Activated CD8-positive, alpha-beta memory T cell treated with anti-CD3 and anti-CD28 coated beads for 48 hours (primary cell): Measurements from ENCODE around the gene SRGAP2B.
"Not testable (repeated sequence)": the region's sequence is repeated elsewhere in the genome, so short reads cannot be mapped to it uniquely, and the experiment has no call there.

Experiments used
- DNase-seq, 3 experiments: peaks; one replicate each; pipeline ENCODE4 v3.0.0-alpha.2; 2020; ENCODE audit warnings: low read depth in 2 of 3, low spot score in 2 of 3

Gene SRGAP2B

GRCh38 chr1:144960929-144961488, 134.1 kb downstream of the SRGAP2B start:
- not testable (repeated sequence) for DNase-seq

- not testable (repeated sequence) for DNase-seq
These were observed 146.7 kb downstream of the SRGAP2B start for GRCh38 chr1:144948390-144948789.

GRCh38 chr1:144947495-144947894, 147.6 kb downstream of the SRGAP2B start:
- not testable (repeated sequence) for DNase-seq

GRCh38 chr1:144946525-144947480, 148.3 kb downstream of the SRGAP2B start:
- not testable (repeated sequence) for DNase-seq

- DNase-seq: not testable (repeated sequence)
These were observed 153.4 kb downstream of the SRGAP2B start for GRCh38 chr1:144941710-144942109.

- DNase-seq: not testable (repeated sequence)
These were observed 155.1 kb downstream of the SRGAP2B start for GRCh38 chr1:144940054-144940453.

- not testable (repeated sequence) for DNase-seq
These were observed 156.5 kb downstream of the SRGAP2B start for GRCh38 chr1:144938627-144939026.

- not testable (repeated sequence) for DNase-seq
These were observed 158.9 kb downstream of the SRGAP2B start for GRCh38 chr1:144936186-144936732.

GRCh38 chr1:144935310-144935709, 159.8 kb downstream of the SRGAP2B start:
- not testable (repeated sequence) for DNase-seq

GRCh38 chr1:144933014-144933413, 162.1 kb downstream of the SRGAP2B start:
- DNase-seq: not testable (repeated sequence)

- not testable (repeated sequence) for DNase-seq
These were observed 163.0 kb downstream of the SRGAP2B start for GRCh38 chr1:144932153-144932552.

- DNase-seq: not testable (repeated sequence)
These were observed 163.6 kb downstream of the SRGAP2B start for GRCh38 chr1:144931553-144931952.

GRCh38 chr1:144930085-144930777, 164.9 kb downstream of the SRGAP2B start:
- DNase-seq: not testable (repeated sequence)

- not testable (repeated sequence) for DNase-seq
These were observed 167.8 kb downstream of the SRGAP2B start for GRCh38 chr1:144927292-144927691.

- DNase-seq: not testable (repeated sequence)
These were observed 171.5 kb downstream of the SRGAP2B start for GRCh38 chr1:144923640-144924039.

GRCh38 chr1:144922785-144923184, 172.3 kb downstream of the SRGAP2B start:
- not testable (repeated sequence) for DNase-seq

GRCh38 chr1:144919106-144919505, 176.0 kb downstream of the SRGAP2B start:
- not testable (repeated sequence) for DNase-seq

GRCh38 chr1:144918027-144918603, 177.0 kb downstream of the SRGAP2B start:
- DNase-seq: not testable (repeated sequence)

GRCh38 chr1:144917154-144918026, 177.7 kb downstream of the SRGAP2B start:
- not testable (repeated sequence) for DNase-seq
